ENCODE results near the gene ADAM33. TPM values are rescaled to one million over a fixed set of nuclear protein-coding genes. Genes with fewer than 3 reads are reported as not detected.

Gene ADAM33
- total RNA-seq, 2 donors from 2014 or later: 18.2 to 38.3 TPM

- no peak for TF ChIP-seq POLR2AphosphoS5 (IDR thresholded peaks at IDR 0.05)
- TF ChIP-seq CTCF (IDR thresholded peaks at IDR 0.05): no peak
- TF ChIP-seq POLR2A (IDR thresholded peaks at IDR 0.05): no peak
- Histone ChIP-seq H3K27ac (no peak overlapping the region), H3K4me3 (no peak overlapping the region), H3K27me3 (replicated peaks; ENCODE audit: insufficient read depth) (no peaks in the 10 kb centered on the region), H3K36me3 (no peaks in the 10 kb centered on the region), H3K4me1 (replicated peaks) (no peaks in the 10 kb centered on the region), H3K9me3 (no peaks in the 10 kb centered on the region)
- 100% methylated on average over 1 of the region's 1 CpG for WGBS
- no peak for DNase-seq (ENCODE audit: low spot score)
- intact Hi-C loops (cut with DNase I): no loop called here
Observed at GRCh38 chr20:3696200-3696599, 14.4 kb upstream of the ADAM33 start.

- no peaks in the 10 kb centered on the region for H3K27me3 ChIP-seq (replicated peaks; ENCODE audit: insufficient read depth)
- no peak overlapping the region for H3K4me3 ChIP-seq
- H3K27ac ChIP-seq: no peak overlapping the region
- H3K9me3 ChIP-seq: no peaks in the 10 kb centered on the region
- no peaks in the 10 kb centered on the region for H3K4me1 ChIP-seq (replicated peaks)
- DNase-seq (ENCODE audit: low spot score): no peak
- H3K36me3 ChIP-seq: no peaks in the 10 kb centered on the region
- intact Hi-C loops (cut with DNase I): no loop called here
- 97% methylated on average over 5 of the region's 5 CpGs for WGBS
- no peak for TF ChIP-seq POLR2AphosphoS5 (IDR thresholded peaks at IDR 0.05)
- TF ChIP-seq POLR2A (IDR thresholded peaks at IDR 0.05): no peak
- TF ChIP-seq CTCF (IDR thresholded peaks at IDR 0.05): no peak
Observed at GRCh38 chr20:3694864-3695263, 13.1 kb upstream of the ADAM33 start.

- 86% methylated on average over 12 of the region's 13 CpGs for WGBS
- no peaks in the 10 kb centered on the region for H3K36me3 ChIP-seq
- H3K27me3 ChIP-seq (replicated peaks; ENCODE audit: insufficient read depth): no peaks in the 10 kb centered on the region
- no peaks in the 10 kb centered on the region for H3K9me3 ChIP-seq
- no peak for TF ChIP-seq POLR2AphosphoS5 (IDR thresholded peaks at IDR 0.05)
- no peak for TF ChIP-seq POLR2A (IDR thresholded peaks at IDR 0.05)
- TF ChIP-seq CTCF (IDR thresholded peaks at IDR 0.05): no peak
- no peak for DNase-seq (ENCODE audit: low spot score)
- intact Hi-C loops (cut with DNase I): no loop called here
- H3K4me1 ChIP-seq (replicated peaks): no peaks in the 10 kb centered on the region
- H3K4me3 ChIP-seq: no peak overlapping the region
- H3K27ac ChIP-seq: no peak overlapping the region
Observed at GRCh38 chr20:3693376-3693775, 11.6 kb upstream of the ADAM33 start.

- no peaks in the 10 kb centered on the region for H3K36me3 ChIP-seq
- WGBS: 90% methylated on average over 15 of the region's 23 CpGs
- no peak for TF ChIP-seq CTCF (IDR thresholded peaks at IDR 0.05)
- TF ChIP-seq POLR2A (IDR thresholded peaks at IDR 0.05): no peak
- TF ChIP-seq POLR2AphosphoS5 (IDR thresholded peaks at IDR 0.05): no peak
- H3K9me3 ChIP-seq: no peaks in the 10 kb centered on the region
- no peak for DNase-seq (ENCODE audit: low spot score)
- no peak overlapping the region for H3K27ac ChIP-seq
- intact Hi-C loops (cut with DNase I): no loop called here
- H3K27me3 ChIP-seq (replicated peaks; ENCODE audit: insufficient read depth): no peaks in the 10 kb centered on the region
- H3K4me3 ChIP-seq: no peak overlapping the region
- no peaks in the 10 kb centered on the region for H3K4me1 ChIP-seq (replicated peaks)
Observed at GRCh38 chr20:3692706-3693294, 11.0 kb upstream of the ADAM33 start.

GRCh38 chr20:3691897-3692296 lies 10.1 kb upstream of the ADAM33 start:
- no peaks in the 10 kb centered on the region for H3K36me3 ChIP-seq
- 90% methylated on average over 9 of the region's 9 CpGs for WGBS
- no peaks in the 10 kb centered on the region for H3K27me3 ChIP-seq (replicated peaks; ENCODE audit: insufficient read depth)
- peaks cover 2% of the 10 kb centered on the region for H3K4me1 ChIP-seq (replicated peaks)
- TF ChIP-seq CTCF (IDR thresholded peaks at IDR 0.05) (no peak), POLR2A (IDR thresholded peaks at IDR 0.05) (no peak), POLR2AphosphoS5 (IDR thresholded peaks at IDR 0.05) (no peak)
- intact Hi-C loops (cut with DNase I): no loop called here
- no peaks in the 10 kb centered on the region for H3K9me3 ChIP-seq
- no peak for DNase-seq (ENCODE audit: low spot score)
- no peak overlapping the region for H3K4me3 ChIP-seq
- no peak overlapping the region for H3K27ac ChIP-seq
